IPS DF 6.9 (cell line): ENCODE data around the gene KIF6.

ENCODE experiments used
- DNase-seq: peaks from one replicate; pipeline ENCODE4 v3.0.0-alpha.2; 2013; ENCODE audit warnings: low read depth, low spot score
- H3K27ac ChIP-seq: one replicate; pipeline ENCODE4 v1.5.1; 2013; ENCODE audit warnings: low read length, control low read depth
- H3K27me3 ChIP-seq: 2 replicates; pipeline ENCODE4 v1.6.1; 2013; ENCODE audit warnings: mild to moderate bottlenecking, low read length; ENCODE audit not compliant: control insufficient read depth, insufficient read depth
- H3K36me3 ChIP-seq: 2 replicates; pipeline ENCODE4 v1.6.1; 2013; ENCODE audit warnings: low read length; ENCODE audit not compliant: control insufficient read depth, insufficient read depth
- H3K4me1 ChIP-seq: 2 replicates; pipeline ENCODE4 v1.6.1; 2013; ENCODE audit warnings: low read length; ENCODE audit not compliant: control insufficient read depth, insufficient read depth
- H3K4me3 ChIP-seq: 2 replicates; pipeline ENCODE4 v1.5.1; 2013; ENCODE audit warnings: mild to moderate bottlenecking, low read length
- H3K9me3 ChIP-seq: 2 replicates; pipeline ENCODE4 v1.6.1; 2013; ENCODE audit warnings: low read length, inconsistent platforms; ENCODE audit not compliant: control insufficient read depth, insufficient read depth
- WGBS: extraction: QIAGEN DNeasy Blood & Tissue Kit; methylation state at CpG from one replicate; pipeline ENCODE4 v1.1.7; 2013; ENCODE audit warnings: mixed read lengths, missing lambda C conversion rate; ENCODE audit not compliant: insufficient read length, insufficient coverage; 5-methylcytosine and 5-hydroxymethylcytosine counted together

The KIF6 gene

DNA sequence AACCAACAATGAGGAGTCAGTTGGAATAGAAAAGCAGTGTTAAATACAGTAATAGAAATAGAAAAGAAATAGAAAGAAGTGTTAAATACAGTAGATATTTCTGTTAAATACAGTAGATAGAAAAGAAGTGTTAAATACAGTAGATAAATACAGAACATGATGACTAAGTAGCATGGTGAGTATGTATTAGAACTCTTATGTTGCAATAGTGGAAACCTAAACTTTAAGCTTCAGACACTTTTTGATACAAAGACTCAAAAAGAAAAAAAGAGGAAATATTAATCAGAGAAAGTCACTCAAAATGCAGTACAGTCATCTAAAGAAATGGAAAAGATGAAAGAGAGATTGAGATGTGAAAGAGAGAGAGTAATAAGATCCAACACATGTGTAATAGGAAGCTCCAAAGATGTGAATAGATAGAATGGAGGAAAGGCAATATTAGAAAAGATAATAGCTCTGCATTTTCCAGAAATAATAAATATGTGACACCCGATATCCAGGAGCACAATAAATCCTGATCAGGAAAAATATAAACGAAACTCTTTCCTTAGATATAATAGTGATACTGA, 271.2 kb downstream of the KIF6 start:
- H3K36me3 ChIP-seq = no peaks in the 10 kb centered on the region
- WGBS = no CpG with 5 or more reads among the region's 2 CpGs
- H3K27me3 ChIP-seq = no peaks in the 10 kb centered on the region
- no peak overlapping the region for H3K27ac ChIP-seq
- no peak overlapping the region for H3K4me3 ChIP-seq
- H3K4me1 ChIP-seq = no peaks in the 10 kb centered on the region
- H3K9me3 ChIP-seq = no peaks in the 10 kb centered on the region
- no peak for DNase-seq

DNA sequence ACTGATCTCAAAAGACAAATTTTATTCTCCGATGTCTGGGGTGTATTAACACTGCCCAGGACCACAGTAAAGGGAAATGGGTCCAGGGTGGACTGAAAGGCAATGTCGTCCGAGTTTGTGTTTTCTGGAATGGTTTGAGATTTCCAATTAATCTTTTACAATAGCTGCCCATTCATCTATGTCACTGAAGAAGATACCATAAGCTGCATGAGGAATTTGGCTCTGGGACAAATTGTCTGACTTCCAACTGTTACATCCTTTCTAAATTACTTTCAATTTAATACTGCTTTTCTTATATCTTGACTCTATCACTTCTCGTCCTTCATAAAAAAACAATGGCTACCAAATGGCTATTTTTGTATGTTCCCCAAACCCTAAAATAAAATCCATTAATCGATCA, 272.0 kb downstream of the KIF6 start:
- Histone ChIP-seq H3K36me3 (no peaks in the 10 kb centered on the region), H3K4me3 (no peak overlapping the region), H3K4me1 (no peaks in the 10 kb centered on the region), H3K27ac (no peak overlapping the region), H3K27me3 (no peaks in the 10 kb centered on the region), H3K9me3 (no peaks in the 10 kb centered on the region)
- 100% methylated on average over 2 of the region's 5 CpGs for WGBS
- no peak for DNase-seq

DNA sequence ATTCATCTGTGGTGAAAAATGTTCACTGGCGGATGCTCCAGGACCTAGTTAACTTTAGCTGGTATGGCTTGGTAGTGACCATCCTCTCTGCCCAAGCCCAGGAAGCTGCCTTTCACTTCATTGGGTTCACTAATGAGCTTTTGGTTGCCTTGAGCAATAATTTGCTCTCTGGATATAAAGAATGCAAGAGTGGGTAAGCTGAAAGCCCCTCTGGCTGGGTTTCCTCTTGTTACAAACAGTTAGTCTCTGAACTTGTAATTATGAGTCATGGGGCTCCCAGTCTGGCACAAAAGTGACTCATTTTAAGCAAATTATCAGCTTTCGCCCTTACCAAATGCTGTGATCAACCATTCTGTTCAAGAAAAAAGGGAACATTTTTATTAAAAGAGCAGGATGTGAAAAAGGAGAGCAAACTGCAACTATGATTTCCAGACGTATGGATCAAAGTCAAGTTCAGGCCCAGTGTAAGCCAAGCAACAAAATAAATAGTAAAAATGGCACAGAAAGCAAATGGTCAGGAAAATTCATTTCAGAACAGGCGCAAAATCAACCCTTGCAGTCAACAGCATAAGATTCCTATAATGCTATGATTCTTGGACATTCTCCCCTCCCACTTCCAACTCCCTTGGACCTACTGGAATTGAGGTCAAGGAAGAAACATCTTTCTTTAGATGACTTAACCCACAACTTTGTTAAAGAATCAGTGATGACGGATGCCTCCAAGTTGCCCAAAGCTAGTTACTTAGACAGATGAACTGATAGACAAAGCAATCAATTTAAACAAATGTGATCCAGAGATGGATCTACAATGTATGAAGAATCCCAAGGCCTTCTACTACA, 272.7 kb downstream of the KIF6 start:
- H3K27me3 ChIP-seq = no peaks in the 10 kb centered on the region
- H3K9me3 ChIP-seq = no peaks in the 10 kb centered on the region
- no peak for DNase-seq
- WGBS = no CpG with 5 or more reads among the region's 5 CpGs
- H3K4me1 ChIP-seq = no peaks in the 10 kb centered on the region
- no peak overlapping the region for H3K4me3 ChIP-seq
- H3K27ac ChIP-seq = no peak overlapping the region
- no peaks in the 10 kb centered on the region for H3K36me3 ChIP-seq

DNA sequence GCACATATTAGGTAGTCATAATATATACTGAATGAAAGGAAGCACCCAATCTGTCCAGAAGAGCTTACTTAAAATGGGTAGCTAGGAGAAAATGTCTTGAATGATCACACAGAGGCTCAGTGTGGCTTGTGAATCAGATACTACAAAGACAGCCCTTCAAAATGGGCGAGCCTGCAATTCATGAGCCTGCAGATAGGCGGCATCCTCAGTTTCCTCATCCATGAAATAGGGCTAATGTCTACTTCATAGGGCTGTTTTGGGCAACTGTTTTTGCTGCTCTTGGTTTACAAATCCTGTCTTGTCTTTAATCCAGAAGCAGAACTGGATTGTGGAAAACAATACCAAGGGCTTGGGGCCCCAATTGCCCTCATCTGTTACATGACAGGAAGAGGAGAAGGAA, 273.4 kb downstream of the KIF6 start:
- Histone ChIP-seq H3K4me1 (no peaks in the 10 kb centered on the region), H3K36me3 (no peaks in the 10 kb centered on the region), H3K27ac (no peak overlapping the region), H3K9me3 (no peaks in the 10 kb centered on the region), H3K27me3 (no peaks in the 10 kb centered on the region), H3K4me3 (no peak overlapping the region)
- peak; percentile 27 for DNase-seq
- WGBS = no CpG with 5 or more reads among the region's 2 CpGs

DNA sequence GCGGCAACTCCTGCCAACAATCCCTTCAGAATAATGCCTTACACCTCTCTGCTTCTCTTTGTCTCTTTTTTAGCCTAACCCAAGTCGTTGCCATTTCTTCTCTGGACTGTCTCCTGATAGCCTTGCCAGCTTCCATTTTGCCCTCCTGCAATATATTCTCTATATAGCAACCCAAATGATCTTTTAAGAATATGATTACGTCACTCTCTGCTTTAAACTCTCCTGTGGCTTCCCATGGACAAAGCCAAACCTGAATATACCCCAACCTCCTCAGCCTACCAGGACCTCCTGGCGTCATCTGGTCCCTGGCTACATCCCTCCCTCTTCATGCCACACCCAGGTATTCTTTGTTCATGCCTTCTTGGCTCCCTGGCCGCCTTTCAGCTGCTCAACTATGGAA, 276.2 kb downstream of the KIF6 start:
- no peak overlapping the region for H3K27ac ChIP-seq
- no peaks in the 10 kb centered on the region for H3K9me3 ChIP-seq
- no peaks in the 10 kb centered on the region for H3K4me1 ChIP-seq
- no peaks in the 10 kb centered on the region for H3K27me3 ChIP-seq
- H3K36me3 ChIP-seq = no peaks in the 10 kb centered on the region
- DNase-seq = no peak
- WGBS = no CpG with 5 or more reads among the region's 5 CpGs
- H3K4me3 ChIP-seq = no peak overlapping the region

DNA sequence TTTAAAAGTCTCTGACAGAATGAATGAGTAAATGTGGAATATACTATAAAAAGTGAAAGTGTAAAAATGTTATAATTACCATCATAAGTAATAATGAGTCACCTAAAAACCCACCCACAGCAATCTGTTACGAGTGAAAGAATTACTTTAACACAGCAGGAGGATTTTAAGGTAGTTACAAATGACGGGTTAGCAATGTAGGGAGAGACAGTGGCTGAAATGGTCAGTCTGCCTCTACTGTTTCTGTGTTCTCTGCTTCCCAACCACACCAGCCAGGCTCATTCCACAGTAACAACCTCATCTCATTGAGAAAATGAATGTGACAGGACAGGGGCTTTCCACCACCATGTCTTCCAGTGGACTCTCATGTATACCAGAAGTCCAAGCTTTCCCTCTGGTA, 278.3 kb downstream of the KIF6 start:
- no peaks in the 10 kb centered on the region for H3K36me3 ChIP-seq
- no peak for DNase-seq
- no peak overlapping the region for H3K27ac ChIP-seq
- no CpG with 5 or more reads among the region's 2 CpGs for WGBS
- no peaks in the 10 kb centered on the region for H3K4me1 ChIP-seq
- H3K4me3 ChIP-seq = no peak overlapping the region
- no peaks in the 10 kb centered on the region for H3K27me3 ChIP-seq
- H3K9me3 ChIP-seq = no peaks in the 10 kb centered on the region

DNA sequence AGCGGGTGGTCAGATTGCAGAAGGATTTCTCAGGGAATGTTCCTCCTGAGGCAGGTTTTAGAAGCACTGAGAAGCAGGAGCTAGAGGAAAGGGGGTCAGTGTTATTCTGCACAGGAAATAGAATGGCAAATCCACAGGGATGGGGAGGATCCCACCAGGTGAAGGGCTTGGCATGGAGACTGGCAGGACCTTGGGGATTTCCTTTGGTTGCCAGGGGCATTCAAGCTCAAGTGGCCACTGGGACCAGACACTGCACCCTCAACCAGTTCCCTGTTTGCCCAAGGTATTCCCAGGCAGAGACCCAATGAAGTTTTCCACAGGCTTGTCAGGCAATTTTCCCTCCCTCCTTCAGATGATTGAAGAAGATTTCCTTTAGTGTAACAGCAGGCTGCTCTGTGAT, 279.5 kb downstream of the KIF6 start:
- H3K36me3 ChIP-seq = no peaks in the 10 kb centered on the region
- H3K9me3 ChIP-seq = no peaks in the 10 kb centered on the region

DNA sequence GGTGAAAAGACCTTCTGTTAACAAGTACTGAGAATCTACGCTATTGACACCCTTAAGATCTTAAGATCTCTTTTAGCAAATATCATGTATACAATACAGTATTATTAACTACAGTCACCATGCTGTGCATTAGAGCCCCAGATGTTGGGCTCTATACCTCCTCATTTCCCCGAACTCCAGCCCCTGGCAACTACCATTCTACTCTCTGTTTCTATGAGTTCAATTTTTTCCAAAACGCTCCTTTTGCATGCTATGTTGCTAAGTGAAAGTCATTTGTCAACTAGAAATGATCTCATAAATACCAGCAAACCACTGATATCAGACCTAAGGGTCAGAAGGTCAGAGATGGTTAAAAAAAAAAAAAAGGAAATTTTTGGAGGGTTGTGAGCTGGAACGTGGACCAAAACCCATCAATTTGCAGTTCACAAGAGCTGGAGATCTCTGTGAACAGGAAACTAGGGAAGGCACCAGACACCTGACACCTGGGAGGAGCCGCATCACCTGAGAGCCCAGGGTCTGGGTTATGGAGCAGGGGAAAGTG, 280.7 kb downstream of the KIF6 start:
- Histone ChIP-seq H3K36me3 (no peaks in the 10 kb centered on the region), H3K9me3 (no peaks in the 10 kb centered on the region), H3K4me3 (no peak overlapping the region), H3K4me1 (no peaks in the 10 kb centered on the region), H3K27me3 (no peaks in the 10 kb centered on the region), H3K27ac (no peak overlapping the region)
- DNase-seq = no peak
- WGBS = no CpG with 5 or more reads among the region's 5 CpGs

More for the DNA sequence above, 279.5 kb downstream of the KIF6 start:
- Histone ChIP-seq H3K27ac (no peak overlapping the region), H3K4me3 (no peak overlapping the region), H3K27me3 (no peaks in the 10 kb centered on the region), H3K4me1 (no peaks in the 10 kb centered on the region)
- WGBS = no CpG with 5 or more reads among the region's 1 CpG
- DNase-seq = no peak

DNA sequence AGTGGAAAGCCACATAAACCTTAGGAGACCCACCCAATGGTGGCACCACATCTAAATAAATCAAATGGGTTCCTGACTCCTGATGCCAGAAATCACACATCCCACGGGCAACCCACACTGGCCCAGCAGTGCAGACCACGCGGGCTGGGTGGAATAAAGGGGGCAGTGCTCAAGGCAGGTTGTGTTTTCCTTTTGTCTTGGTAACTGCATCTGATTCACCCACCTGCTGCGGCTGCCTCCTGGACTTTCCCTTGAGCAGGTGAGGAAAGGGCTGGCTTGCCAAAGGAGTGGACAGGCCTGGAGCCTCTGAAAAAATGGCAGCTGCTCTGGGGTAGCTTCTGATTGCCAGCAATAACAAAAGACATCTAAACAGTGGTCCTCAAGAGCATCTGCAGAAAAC, 283.2 kb downstream of the KIF6 start:
- Histone ChIP-seq H3K4me1 (no peaks in the 10 kb centered on the region), H3K27ac (no peak overlapping the region), H3K27me3 (no peaks in the 10 kb centered on the region), H3K36me3 (no peaks in the 10 kb centered on the region), H3K9me3 (no peaks in the 10 kb centered on the region), H3K4me3 (no peak overlapping the region)
- no peak for DNase-seq
- no CpG with 5 or more reads among the region's 4 CpGs for WGBS

DNA sequence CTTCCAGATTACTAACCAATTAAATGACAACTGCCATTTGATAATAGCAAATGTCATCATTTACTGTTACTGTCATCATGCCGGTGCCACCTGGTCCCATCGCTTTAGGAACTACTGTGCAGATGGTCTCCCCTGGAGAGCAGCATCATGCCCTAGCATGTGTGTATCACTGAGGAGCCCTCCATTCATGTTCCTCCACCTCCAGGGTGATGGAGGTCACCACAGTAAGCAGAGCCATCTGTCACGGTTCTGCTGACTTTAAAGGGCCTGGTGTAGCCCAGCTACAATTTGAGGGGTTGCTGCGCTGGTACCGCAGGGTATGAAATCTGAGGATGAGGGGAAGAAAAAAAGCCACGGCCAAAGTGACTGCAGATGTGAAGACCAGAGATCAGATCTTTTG, 283.9 kb downstream of the KIF6 start:
- DNase-seq = no peak
- Histone ChIP-seq H3K27me3 (no peaks in the 10 kb centered on the region), H3K9me3 (no peaks in the 10 kb centered on the region), H3K27ac (no peak overlapping the region), H3K36me3 (no peaks in the 10 kb centered on the region), H3K4me3 (no peak overlapping the region), H3K4me1 (no peaks in the 10 kb centered on the region)
- WGBS = no CpG with 5 or more reads among the region's 6 CpGs

DNA sequence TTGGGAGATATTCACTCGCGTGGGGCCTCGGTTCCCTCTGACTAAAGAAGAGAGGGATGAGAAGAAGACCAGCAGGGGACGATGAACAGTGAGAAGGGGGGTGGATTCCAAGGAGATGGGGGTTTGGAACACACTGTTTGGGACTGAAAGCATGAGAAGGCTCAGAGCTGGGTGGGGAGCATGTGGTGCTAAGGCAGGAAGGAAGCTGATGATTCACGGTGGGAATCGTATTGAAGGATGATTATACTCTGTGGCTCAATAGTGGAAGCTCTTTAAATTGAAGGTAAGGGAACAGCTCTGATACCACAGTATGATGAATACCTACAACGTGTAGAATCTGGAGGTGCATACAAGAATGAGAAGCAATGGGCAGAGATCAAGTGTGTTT, 285.2 kb downstream of the KIF6 start:
- Histone ChIP-seq H3K9me3 (no peaks in the 10 kb centered on the region), H3K27me3 (no peaks in the 10 kb centered on the region), H3K27ac (no peak overlapping the region), H3K36me3 (no peaks in the 10 kb centered on the region), H3K4me3 (no peak overlapping the region), H3K4me1 (no peaks in the 10 kb centered on the region)
- DNase-seq = no peak
- WGBS = no CpG with 5 or more reads among the region's 7 CpGs
